Mammary epithelial cell (primary cell): ENCODE measurements around the gene SLMAP.

ENCODE experiments used
- CTCF ChIP-seq, 2 donors: IDR thresholded peaks in 1 of 2; conservative IDR thresholded peaks in 1 of 2; 2 replicates each; pipeline ENCODE4 v1.5.1; 2011 to 2012; ENCODE audit warnings: inconsistent platforms in 2 of 2, low read length in 2 of 2, mild to moderate bottlenecking in 2 of 2, control low read depth in 1 of 2, low read depth in 1 of 2; ENCODE audit not compliant: insufficient read depth in 1 of 2; ENCODE audit errors: extremely low read depth in 1 of 2
- EZH2 ChIP-seq: IDR thresholded peaks from 2 replicates; pipeline ENCODE4 v1.6.1; 2012; ENCODE audit warnings: low read length, inconsistent platforms, borderline replicate concordance

DNA sequence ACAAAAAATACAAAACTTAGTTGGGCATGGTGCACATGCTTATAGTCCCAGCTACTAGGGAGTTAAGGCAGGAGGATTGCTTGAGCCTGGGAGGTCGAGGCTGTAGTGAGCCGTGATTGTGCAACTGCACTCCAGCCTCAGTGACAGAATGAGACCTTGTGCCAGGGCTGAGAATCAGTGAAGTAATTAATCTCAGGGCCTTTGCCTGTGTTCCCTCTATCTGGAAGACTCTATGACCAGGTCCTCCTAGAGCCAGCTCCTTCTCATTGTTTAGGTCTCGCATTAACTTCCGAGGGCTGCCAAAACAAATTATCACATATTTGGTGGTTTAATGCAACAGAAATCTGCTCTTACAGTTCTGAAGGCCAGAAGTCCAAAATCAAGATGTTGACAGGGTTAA lies 210.7 kb downstream of the SLMAP start:
- TF ChIP-seq CTCF (conservative IDR thresholded peaks at IDR 0.05 in 1 of 2, IDR thresholded peaks at IDR 0.05 in 1 of 2; ENCODE audit: extremely low read depth in 1 of 2, insufficient read depth in 1 of 2, low read depth in 1 of 2, low read length in 2 of 2) (no peak), EZH2 (no peak)
